ENCODE results near the gene KRTAP9-4.

Gene KRTAP9-4

DNA sequence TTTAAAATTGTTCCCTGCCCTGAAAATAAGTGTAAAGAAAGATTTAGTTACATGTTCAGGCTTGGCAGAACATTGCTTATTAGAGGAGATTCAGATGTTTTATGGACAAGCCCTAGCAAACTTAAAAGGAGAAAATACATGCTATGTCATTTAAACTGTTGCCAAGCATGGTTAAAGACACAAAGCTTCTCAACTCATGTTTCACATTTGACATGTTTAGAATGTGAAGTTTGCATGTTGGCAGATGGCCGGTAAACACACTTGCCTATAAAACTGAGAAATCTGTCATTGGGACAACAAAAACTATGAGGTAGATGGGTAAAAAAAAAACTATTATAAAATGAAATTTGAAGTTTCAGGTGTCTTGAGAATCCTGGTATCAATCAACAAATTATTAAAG, 47.4 kb downstream of the KRTAP9-4 start:
- H3K9ac ChIP-seq (ENCODE audit: low read length), result no peak overlapping the region
- no peaks in the 10 kb centered on the region for H3K36me3 ChIP-seq (replicated peaks; ENCODE audit: low read depth, low read length)
- no peak overlapping the region for H3K4me3 ChIP-seq (ENCODE audit: low read length)
- no peaks in the 10 kb centered on the region for H3K4me1 ChIP-seq (ENCODE audit: low read length)
- H3K79me2 ChIP-seq (ENCODE audit: low read length), result no peaks in the 10 kb centered on the region
- no peaks in the 10 kb centered on the region for H3K9me3 ChIP-seq (ENCODE audit: insufficient read depth, low read length)
- H3K4me2 ChIP-seq (ENCODE audit: low read length), result no peak overlapping the region
- peaks cover 19% of the 10 kb centered on the region for H3K27me3 ChIP-seq (ENCODE audit: low read depth, low read length)
- no peak overlapping the region for H3K27ac ChIP-seq (ENCODE audit: low read length)
- H2AFZ ChIP-seq (ENCODE audit: low read depth, low read length), result no peak overlapping the region
- no peak for TF ChIP-seq EZH2phosphoT487 (IDR thresholded peaks at IDR 0.05; ENCODE audit: low read depth)
- TF ChIP-seq, protein P1, sequence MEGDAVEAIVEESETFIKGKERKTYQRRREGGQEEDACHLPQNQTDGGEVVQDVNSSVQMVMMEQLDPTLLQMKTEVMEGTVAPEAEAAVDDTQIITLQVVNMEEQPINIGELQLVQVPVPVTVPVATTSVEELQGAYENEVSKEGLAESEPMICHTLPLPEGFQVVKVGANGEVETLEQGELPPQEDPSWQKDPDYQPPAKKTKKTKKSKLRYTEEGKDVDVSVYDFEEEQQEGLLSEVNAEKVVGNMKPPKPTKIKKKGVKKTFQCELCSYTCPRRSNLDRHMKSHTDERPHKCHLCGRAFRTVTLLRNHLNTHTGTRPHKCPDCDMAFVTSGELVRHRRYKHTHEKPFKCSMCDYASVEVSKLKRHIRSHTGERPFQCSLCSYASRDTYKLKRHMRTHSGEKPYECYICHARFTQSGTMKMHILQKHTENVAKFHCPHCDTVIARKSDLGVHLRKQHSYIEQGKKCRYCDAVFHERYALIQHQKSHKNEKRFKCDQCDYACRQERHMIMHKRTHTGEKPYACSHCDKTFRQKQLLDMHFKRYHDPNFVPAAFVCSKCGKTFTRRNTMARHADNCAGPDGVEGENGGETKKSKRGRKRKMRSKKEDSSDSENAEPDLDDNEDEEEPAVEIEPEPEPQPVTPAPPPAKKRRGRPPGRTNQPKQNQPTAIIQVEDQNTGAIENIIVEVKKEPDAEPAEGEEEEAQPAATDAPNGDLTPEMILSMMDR (IDR thresholded peaks at IDR 0.05; ENCODE audit: low read depth, low read length), result no peak
- no peaks in the 10 kb centered on the region for H4K20me1 ChIP-seq (ENCODE audit: insufficient read depth, low read length)

DNA sequence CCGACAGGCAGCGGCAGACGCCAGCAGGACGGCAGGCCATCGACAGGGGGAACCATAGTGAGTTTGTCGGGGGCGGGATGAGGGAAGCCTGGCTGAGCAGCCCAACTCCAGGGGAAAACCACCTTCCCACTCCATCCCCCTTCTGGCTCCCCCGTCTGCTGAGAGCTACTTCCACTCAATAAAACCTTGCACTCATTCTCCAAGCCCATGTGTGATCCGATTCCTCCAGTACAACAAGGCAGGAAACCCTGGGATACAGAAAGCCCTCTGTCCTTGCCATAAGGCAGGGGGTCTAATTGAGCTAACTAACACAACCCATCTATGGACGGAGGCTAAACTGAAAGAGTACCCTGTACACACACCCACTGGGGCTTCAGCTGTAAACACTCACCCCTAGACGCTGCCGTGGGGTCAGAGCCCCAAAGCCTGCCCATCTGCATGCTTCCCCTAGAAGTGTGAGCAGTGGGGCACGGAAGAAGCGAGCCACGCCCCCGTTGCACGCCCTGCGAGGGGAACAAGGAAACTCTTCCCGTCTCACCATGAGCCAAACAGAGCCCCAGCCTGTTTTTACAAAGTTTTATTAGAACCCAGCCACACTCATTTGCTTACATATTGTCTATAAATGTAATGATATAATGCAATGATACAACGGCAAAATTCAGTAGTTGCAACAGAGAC, 49.1 kb downstream of the KRTAP9-4 start:
- TF ChIP-seq, protein P1 (IDR thresholded peaks at IDR 0.05; ENCODE audit: low read depth, low read length), result no peak
- TF ChIP-seq EZH2phosphoT487 (IDR thresholded peaks at IDR 0.05; ENCODE audit: low read depth), result no peak
- H3K9me3 ChIP-seq (ENCODE audit: insufficient read depth, low read length), result no peaks in the 10 kb centered on the region
- H3K4me1 ChIP-seq (ENCODE audit: low read length), result no peaks in the 10 kb centered on the region
- H3K4me3 ChIP-seq (ENCODE audit: low read length), result no peak overlapping the region
- no peak overlapping the region for H3K4me2 ChIP-seq (ENCODE audit: low read length)
- H4K20me1 ChIP-seq (ENCODE audit: insufficient read depth, low read length), result no peaks in the 10 kb centered on the region
- no peak overlapping the region for H2AFZ ChIP-seq (ENCODE audit: low read depth, low read length)
- H3K27ac ChIP-seq (ENCODE audit: low read length), result no peak overlapping the region
- H3K9ac ChIP-seq (ENCODE audit: low read length), result no peak overlapping the region
- no peaks in the 10 kb centered on the region for H3K79me2 ChIP-seq (ENCODE audit: low read length)
- H3K27me3 ChIP-seq (ENCODE audit: low read depth, low read length), result peaks cover 18% of the 10 kb centered on the region
- no peaks in the 10 kb centered on the region for H3K36me3 ChIP-seq (replicated peaks; ENCODE audit: low read depth, low read length)
